GM18870 (cell line): ENCODE measurements around the gene TSPEAR.
"Not testable (repeated sequence)": the region's sequence is repeated elsewhere in the genome, so short reads cannot be mapped to it uniquely, and the experiment has no call there.

Experiments
- ATAC-seq: cut with Tn5 transposase; IDR thresholded peaks from one replicate; pipeline ENCODE4 v1.9.1; 2021; ENCODE audit warnings: moderate library complexity; ENCODE audit not compliant: unreplicated experiment

Gene TSPEAR

DNA sequence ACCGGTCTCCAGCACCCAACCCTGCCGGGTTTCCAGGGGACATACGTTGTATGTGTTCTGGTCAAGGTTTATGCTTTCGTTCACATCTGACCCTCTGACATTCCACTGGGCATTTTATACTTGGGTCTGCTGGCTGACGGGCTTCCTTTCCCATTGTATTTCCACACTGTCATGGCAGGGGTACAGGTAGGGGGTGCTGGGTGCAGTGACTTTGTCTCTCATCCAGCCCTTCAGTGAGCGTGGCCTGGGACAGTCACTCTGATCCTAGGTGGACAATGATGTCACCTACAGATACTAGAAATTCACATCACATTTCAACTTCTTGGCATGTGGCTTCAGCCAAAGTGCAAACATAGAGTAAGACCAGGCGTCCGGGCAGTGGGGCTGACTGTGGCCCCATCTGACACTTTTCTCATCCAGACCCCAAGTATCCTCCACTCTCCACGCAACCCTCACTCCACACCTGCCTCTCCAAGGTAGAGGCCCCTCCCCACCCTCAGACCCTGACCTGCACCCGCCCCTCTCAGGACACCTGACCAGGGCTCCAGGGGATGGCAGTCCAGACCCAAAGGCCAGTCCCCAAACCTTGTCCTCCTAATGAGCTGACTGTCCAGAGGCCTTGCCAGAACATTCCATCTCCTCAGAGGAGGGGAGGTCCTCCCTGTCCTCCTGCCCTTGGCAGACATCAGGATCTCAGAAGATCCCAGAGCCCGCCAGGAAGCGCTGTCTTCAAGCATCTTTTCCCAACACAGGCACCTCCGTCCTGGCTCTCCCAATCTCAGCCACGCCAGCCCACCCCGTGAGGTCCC is 75.0 kb downstream of the TSPEAR start:
- ATAC-seq = no peak

DNA sequence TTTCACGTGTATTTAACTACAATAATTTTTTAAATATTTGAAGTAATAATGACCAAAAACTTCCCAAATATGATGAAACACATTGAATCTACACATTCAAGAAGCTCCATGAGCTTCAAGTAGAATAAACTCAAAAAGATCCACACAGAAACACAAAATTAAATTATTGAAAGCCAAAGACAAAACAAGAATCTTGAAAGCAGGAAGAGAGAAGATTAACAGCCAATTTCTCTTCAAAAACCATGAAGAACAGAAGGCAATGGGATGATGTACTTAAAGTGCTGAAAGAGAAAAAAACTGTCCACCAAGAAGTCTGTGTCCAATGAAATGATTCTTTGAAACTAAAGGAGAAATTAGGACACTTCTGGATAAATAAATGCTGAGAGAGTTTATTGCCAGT is 79.3 kb downstream of the TSPEAR start:
- ATAC-seq = no peak

DNA sequence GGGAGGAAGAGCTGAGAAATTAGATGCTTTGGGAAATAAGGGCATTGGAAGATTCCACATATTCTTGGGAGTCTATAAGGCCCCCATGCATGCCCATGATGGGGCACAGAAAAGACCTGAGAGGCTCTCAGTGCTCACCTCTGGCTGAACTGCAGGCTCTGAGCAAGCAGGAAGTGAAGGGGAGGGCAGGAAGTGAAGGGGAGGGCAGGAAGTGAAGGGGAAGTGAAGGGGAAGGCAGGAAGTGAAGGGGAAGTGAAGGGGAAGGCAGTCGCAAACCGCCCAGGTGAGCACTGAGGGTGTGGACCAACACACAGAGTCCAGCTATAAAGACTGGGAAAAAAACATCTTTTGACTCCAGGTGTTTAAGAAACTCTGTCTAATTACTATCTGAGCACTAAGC is 80.9 kb downstream of the TSPEAR start:
- no peak for ATAC-seq

DNA sequence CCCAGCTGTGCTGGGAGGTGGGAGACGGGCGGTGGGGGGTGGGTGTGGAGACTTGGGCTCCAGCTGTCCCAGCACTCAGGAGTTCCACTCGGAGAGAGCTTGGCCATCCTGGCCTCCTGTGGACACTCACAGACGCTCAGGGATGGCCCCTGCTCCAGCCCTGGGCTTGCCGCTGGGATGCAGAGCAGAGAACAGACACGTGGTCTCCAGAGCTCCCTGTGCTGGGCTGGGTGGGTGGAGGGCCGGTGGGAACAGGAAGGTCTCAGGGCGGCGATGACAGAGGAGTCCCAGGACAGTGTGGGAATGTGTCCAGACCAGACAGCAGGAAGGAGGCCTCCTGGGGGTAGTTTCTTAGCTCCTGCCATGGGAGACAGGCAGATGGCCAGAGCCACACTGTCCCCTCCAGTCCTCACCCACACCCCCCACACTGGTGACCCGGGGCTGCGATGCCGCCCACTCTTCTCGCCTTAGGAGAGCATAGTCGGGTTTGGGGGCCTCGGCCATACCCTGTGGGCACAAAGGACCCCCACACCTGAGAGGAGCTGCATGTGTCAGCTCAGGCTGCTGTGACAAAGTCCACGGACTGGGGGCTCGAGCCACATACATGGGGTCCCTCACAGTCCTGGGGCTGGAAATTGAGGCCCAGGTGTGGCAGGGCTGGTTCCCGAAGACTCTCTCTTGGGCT is 82.5 kb downstream of the TSPEAR start:
- ATAC-seq = no peak

DNA sequence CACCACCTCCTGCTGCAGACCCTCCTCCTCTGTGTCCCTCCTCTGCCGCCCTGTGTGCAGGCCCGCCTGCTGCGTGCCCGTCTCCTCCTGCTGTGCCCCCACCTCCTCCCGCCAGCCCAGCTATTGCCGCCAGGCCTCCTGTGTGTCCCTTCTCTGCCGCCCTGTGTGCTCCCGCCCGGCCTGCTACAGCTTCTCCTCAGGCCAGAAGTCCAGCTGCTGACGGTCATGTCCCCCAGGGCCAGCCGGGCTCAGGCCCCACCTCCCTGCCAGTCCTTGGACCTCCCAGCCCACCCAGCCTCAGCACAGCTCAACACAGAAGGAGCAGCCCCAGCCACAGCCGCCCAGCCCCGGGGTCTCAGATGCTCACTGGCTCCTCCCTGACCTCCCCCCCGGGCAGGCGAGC is 83.5 kb downstream of the TSPEAR start:
- ATAC-seq = not testable (repeated sequence)

DNA sequence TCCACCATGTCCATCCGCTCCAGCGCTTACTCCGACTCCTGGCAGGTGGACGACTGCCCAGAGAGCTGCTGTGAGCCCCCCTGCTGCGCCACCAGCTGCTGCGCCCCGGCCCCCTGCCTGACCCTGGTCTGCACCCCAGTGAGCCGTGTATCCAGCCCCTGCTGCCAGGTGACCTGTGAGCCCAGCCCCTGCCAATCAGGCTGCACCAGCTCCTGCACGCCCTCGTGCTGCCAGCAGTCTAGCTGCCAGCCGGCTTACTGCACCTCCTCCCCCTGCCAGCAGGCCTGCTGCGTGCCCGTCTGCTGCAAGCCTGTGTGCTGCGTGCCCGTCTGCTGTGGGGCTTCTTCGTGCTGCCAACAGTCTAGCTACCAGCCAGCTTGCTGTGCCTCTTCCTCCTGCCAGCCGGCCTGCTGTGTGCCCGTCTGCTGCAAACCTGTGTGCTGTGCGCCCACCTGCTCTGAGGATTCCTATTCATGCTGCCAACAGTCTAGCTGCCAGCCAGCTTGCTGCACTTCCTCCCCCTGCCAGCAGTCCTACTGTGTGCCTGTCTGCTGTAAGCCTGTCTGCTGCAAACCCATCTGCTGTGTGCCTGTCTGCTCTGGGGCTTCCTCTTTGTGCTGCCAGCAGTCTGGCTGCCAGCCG is 84.1 kb downstream of the TSPEAR start:
- ATAC-seq = not testable (repeated sequence)

DNA sequence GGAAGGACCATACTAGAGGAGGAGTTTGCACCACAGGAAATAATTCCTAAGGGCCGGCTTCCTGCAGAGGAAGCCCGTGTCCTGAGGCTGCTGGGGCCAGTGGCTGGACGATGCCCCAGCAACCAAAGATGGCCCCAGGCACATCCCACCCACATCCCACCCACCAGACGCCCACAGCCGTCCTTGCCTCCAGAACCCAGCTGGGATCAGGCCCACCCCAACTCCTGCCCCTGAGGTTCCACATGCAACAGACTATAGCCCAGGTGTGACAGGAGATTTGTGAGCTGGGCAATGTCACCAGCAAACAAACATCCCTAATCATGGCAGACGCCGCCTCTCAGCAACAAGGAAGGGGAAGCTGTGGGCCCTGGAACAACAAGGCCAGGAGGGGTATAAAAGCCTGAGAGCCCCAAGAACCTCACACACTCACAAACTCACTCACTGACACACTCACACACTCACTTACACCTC is 84.7 kb downstream of the TSPEAR start, which contains the start of gene KRTAP10-9:
Gene KRTAP10-9, plus strand, starts transcription at position 421 of the 471 bp plus-strand sequence. CDS start 79 bp downstream, outside the sequence.
- no peak for ATAC-seq

DNA sequence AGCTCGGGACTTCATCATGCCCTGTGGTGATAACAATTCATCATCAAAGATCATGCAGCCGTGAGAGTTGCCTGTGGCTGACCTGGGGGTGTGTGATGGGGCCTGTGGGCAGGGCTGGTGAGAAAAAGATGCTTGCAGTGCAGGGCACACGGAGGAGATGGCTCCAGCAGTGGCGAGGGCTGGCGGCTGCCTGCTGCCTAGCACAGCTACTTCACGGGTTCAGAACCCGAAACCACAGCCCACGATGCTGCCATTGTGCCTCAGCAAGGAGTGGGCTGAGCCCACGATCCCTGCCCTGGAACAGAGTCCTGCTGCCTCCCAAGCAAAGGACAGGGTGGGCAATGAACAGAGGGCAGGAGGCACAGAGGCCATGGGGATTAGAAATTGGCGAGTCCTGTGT is 85.1 kb downstream of the TSPEAR start:
- ATAC-seq = no peak

DNA sequence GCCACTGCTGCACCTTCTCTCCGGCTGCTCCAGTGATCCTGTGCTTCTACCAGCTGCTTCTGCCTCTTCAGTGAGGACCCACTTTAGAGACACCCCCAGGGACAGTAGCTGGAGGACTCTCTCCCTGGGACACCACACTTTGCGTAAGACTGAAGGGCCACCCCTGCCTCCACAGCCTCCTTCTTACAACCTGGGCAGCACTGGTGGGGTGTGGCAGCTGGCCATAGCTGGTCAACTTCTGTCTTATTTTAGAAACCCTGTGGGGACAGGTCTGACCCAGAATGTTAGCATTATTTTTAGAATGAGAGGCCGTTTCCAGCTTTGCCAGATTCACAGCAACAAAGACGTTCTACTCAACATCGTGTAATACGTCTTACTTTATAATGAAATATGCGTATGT is 85.6 kb downstream of the TSPEAR start:
- ATAC-seq = no peak

DNA sequence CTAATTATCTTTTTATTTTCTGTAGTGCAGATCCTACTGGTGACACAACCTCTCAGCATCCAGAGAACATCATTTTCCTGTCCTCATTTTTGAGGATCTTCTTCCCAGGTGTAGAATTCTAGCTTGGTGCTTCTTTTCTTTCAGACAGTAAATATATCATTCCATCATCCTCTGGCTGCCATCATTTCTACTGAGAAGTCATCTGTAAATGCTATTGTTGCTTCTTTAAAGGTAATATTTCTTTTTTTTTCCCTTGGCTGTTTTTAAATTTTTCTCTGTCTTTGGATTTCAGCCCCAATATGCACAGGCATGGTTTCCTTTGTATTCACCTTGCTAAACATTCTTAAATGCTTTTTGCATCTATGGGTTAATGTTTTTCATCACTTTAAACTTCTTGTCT is 87.8 kb downstream of the TSPEAR start:
- ATAC-seq = no peak

DNA sequence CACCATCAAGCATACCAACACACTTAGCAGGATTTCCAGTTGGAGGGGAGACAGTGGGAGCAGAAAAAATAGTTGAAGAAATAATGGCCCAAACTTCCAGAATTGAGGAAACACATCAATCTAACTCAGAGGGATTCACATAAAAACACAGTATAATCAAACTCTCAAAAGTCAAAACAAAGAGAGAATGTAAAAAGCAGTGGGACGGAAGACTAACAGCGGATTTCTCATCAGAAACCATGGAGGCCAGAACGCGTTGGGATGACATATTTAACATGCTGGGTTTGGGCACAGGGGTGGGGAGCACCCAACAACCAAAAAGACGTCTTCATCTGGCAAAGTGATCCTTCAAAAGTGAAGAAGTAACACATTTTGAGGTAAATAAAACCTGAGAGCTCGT is 91.5 kb downstream of the TSPEAR start:
- ATAC-seq = no peak

DNA sequence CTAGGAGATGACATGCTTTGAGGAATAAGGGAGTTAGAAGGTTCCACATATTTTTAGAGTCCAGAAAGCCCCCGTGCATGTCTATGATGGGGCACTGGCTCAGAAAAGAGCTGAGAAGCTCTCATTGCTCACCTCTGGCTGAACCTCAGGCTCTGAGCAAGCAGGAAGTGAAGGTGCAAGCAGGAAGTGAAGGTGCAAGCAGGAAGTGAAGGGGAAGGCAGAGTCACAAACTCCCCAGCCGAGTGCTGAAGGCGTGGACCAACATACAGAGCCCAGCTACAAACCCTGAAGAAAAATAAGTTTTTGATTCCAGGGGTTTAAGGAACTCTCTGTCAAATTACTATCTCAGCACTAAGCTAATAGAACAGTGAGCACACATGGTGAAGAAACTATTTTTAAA is 92.5 kb downstream of the TSPEAR start:
- no peak for ATAC-seq

DNA sequence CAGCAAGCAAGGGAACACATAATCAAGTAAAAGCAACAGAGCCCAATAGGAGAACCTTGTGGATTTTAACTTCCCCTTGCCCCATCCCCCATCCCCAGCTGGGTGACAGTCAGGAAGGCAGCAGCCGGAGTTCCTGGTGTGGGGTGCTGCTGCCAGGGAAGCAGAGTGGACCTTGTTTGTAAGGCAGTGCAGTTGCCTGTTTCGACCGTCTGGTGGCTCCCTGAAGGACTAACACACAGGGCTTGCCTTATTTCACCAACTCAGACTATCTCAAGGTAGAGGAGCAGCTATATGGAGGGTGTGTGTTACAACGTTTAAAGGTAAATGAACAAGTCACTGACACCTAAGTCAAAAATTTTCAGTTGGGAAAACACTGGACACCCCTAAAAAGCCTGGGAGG is 92.9 kb downstream of the TSPEAR start:
- no peak for ATAC-seq

DNA sequence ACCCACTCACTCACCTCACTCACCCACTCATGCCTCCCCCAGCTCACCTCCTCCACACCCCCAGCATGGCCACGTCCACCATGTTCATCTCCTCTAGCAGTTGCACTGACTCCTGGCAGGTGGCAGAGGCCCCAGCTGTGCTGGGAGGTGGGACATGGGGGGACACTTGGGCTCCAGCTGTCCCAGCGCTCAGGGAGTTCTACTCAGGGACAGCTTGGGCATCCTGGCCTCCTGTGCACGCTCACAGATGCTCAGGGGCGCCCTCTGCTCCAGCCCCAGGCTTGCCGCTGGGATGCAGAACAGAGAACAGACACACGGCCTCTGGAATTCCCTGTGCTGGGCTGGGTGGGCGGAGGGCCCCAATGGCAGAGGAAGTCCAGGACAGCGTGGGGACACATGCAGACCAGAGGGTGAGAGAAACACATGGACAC is 94.3 kb downstream of the TSPEAR start:
- no peak for ATAC-seq

DNA sequence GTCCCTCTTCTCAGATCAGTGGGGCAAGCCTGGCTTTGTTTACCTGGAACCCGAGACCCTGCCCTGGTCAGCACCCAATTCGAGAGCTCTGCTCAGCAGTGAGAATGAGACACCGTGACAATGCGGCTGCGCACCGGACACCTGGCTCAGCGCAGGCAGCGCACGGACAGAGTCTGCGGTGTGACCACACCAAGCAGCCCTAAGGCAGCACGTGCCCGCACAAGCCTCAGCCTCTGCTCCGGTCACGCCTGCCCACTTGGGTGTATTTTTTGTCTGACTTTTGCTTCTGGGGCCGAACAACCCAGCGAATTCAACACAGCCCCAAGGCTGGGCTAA is 94.8 kb downstream of the TSPEAR start:
- no peak for ATAC-seq

DNA sequence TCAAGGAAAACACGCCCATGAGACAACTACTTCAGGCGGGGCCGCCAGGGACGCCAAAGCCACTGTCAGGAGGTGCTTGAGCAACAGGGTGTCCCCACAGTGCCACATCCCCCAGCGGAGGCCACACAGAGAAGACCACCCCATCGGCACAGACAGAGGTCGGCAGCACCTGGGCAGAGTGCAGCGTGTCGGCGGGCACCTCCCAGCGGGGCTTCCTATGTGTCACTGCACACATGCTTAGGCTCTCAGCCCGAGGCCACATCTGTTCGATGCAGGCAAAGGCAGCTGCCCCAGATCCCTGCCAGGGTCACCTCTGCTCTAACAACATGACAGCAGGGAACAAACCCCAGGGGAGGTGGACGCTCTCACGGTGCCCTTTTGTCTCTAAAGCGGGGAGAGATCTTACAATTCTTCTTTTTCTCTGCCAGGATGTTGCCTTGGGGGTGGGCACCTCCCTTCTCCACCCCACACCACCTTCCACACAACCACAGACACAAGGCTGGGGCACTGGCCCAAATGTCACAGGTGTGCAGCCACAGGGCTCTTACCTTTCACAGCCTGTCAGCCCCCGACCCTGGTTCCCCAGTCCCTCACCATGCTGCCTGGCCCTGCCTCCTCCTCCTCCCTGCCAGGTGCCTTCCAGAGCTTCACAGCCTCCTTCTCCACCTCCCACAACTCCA is 95.3 kb downstream of the TSPEAR start:
- no peak for ATAC-seq

DNA sequence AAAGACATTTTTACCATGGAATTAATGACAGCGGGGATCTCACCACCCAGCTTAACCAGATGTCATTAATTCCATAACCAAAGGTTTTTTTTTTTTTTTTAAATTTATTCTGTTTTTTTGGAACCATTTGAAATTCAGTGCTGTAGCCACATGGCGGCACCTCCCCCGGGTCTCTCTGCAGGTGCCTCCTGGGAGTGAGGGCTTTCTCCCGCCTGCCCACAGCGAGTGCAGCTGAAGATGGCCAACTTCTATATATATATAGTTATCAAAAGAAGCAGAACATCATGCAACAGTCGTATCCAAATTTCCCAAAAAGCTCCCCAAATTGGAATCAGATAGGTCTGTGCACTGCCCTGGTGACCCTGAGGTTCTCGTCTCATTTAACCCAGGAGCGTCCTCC is 95.9 kb downstream of the TSPEAR start:
- ATAC-seq = no peak

DNA sequence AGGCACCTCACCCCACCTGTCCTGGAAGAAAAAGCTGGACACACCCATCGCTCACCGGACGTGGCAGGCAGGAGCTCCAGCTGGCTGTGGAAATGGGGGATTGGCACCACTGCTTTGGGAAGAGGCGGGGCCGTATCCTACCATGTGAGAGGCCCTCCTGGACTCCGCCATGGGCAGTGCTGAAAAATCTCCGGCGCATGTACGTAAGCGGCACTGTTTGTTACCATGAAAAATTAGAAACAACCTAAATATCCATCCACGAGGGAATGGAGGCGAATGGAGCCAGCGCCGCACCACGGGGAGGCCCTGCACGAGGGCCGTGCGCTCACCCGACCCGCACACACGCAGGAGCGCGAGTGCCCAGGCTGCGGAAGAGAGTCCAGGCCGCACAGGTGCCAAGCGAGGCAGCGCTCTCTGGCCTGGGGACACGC is 96.4 kb downstream of the TSPEAR start:
- no peak for ATAC-seq

DNA sequence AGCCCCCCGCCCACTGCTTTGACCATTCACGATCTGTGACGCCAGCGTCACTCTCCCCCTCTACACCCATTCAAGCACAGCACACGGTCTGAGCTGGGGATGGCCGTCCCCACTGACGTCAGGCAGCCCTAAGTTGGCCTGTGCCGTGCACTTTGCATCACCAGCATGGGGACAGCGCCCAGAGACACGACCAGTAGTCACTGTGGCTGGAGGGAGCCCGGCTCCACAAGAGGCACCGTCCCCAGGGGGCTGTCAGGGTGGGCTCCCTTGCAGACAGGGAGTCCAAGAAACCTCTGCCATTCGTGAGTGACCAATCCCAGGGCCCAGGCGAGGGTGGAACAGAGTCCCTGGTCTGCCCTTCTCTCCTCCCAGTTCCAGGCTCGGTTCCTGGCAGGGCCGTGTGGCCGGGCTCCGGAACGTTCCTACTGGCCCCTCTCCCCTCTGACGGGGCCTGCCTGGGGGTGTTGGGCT is 97.2 kb downstream of the TSPEAR start:
- ATAC-seq = no peak

DNA sequence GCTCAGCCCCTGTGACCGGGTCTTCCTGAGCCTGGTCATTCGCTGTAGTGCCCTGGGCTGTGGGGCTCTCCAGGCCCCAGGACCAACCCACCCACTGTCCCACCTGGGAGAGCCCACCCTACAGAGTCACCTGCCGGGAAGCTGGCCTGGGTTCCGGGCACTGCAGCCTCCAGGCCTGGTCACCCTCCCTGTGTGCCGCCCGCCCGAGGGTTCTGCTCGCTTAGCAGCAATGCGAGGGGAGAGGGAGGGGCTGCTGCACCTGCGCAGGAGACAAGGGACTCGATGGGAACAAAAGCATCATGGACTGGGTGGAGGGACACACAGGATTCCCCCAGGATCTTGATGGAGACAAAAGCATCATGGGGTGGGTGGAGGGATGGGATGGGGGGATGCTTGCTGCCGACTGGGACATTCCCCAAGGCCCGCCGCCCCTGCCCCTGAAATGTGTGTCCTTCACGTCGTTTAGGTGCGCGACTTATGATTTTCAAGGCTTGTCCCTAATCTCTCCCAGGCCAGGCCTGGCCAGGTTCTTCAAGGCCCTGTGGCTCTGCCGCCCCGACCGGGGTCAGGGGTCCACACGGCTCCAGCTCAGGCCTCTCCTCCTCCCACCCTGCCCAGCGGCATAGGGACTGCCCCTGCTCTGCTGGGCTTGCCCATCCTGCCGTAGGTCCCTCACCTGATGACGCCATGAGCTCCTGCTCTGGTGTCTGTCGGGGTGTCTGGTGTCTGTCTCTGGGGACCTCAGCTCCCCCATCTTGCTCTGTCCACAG is 97.8 kb downstream of the TSPEAR start:
- no peak for ATAC-seq
